ENCODE results near the gene SH3GL3.

GRCh38 chr15:83574345-83574744 lies 127.2 kb downstream of the SH3GL3 start:
- TF ChIP-seq CTCF (conservative IDR thresholded peaks at IDR 0.05; ENCODE audit: low read length) (no peak), EZH2phosphoT487 (IDR thresholded peaks at IDR 0.05; ENCODE audit: borderline replicate concordance) (no peak)

Measured in Loucy (cell line).